Endothelial cell of umbilical vein (primary cell): ENCODE measurements around the gene OPTC. TPM values are rescaled to one million over a fixed set of nuclear protein-coding genes. Genes with fewer than 3 reads are reported as not detected.

Experiments used
- BruUV-seq: library from RNA; stranded (reverse); fragments of 400-500 nt; replicated peaks from 2 replicates; lab custom pipeline; 2021; lab: Mats Ljungman, UMichigan
- CTCF ChIA-PET: fragments of 300-600, 350-600 bp; sonication (Branson Sonifier 250); formaldehyde crosslinking; loops from one replicate; lab custom pipeline; 2021; ENCODE audit warnings: antibody characterized with exemption, inconsistent platforms; lab: Charles Lee
- POLR2A ChIA-PET: fragments of 300-600, 350-600 bp; sonication (Branson Sonifier 250); formaldehyde crosslinking; loops from one replicate; lab custom pipeline; 2021; ENCODE audit warnings: antibody characterized with exemption, inconsistent platforms; lab: Charles Lee
- DNase-seq: peaks from one replicate; pipeline ENCODE4 v3.0.0-alpha.2; 2011; ENCODE audit warnings: low read depth, low spot score
- FAIRE-seq: peaks from 2 replicates; lab custom pipeline; 2011; peaks lifted over from hg19 to GRCh38; lab: Jason Lieb, UNC
- H2AFZ ChIP-seq: 2 replicates; pipeline ENCODE4 v1.6.0; 2012; ENCODE audit warnings: low read depth, low read length, control low read depth, inconsistent platforms
- H3K27ac ChIP-seq: 2 replicates; pipeline ENCODE4 v1.5.1; 2011; ENCODE audit warnings: low read depth, mild to moderate bottlenecking, control low read depth, low read length, moderate library complexity; ENCODE audit not compliant: insufficient read depth
- H3K27me3 ChIP-seq, 2 experiments: 2 replicates each; pipeline versions ENCODE4 v1.6.0 to v1.6.1; 2011; ENCODE audit warnings: low read length in 2 of 2, mixed read lengths in 1 of 2; ENCODE audit not compliant: control insufficient read depth in 2 of 2, insufficient read depth in 2 of 2
- H3K36me3 ChIP-seq, 2 experiments: 2 replicates in 1 of 2; 3 replicates in 1 of 2; pipeline ENCODE4 v1.5.1; 2011; ENCODE audit warnings: low read length in 2 of 2, mild to moderate bottlenecking in 1 of 2, moderate library complexity in 1 of 2; ENCODE audit not compliant: control insufficient read depth in 2 of 2, insufficient read depth in 2 of 2; ENCODE audit errors: extremely low read depth in 1 of 2
- H3K4me1 ChIP-seq: 3 replicates; pipeline ENCODE4 v1.5.1; 2011; ENCODE audit warnings: mild to moderate bottlenecking, low read length; ENCODE audit not compliant: control insufficient read depth, insufficient read depth; ENCODE audit errors: extremely low read depth
- H3K4me2 ChIP-seq: 2 replicates; pipeline ENCODE4 v1.6.1; 2011; ENCODE audit warnings: low read length, control low read depth, mixed read lengths; ENCODE audit not compliant: insufficient read depth
- H3K4me3 ChIP-seq, 3 experiments: fragments of 200-600 bp in 1 of 3; sonication (generic), shearing (Covaris generic) in 1 of 3; replicated peaks in 1 of 3; 2 replicates each; pipeline ENCODE4 v1.5.1; 2011 to 2016; ENCODE audit warnings: control low read depth in 3 of 3, low read length in 3 of 3, mild to moderate bottlenecking in 2 of 3, inconsistent platforms in 1 of 3, low read depth in 1 of 3, moderate library complexity in 1 of 3; ENCODE audit not compliant: insufficient read depth in 1 of 3
- H3K79me2 ChIP-seq: 2 replicates; pipeline ENCODE4 v1.6.0; 2012; ENCODE audit warnings: low read length, inconsistent platforms; ENCODE audit not compliant: control insufficient read depth, insufficient read depth
- H3K9ac ChIP-seq: replicated peaks from 2 replicates; pipeline ENCODE3; 2011; ENCODE audit warnings: low read length, control low read depth; ENCODE audit not compliant: insufficient read depth; ENCODE audit errors: extremely low read depth
- H3K9me1 ChIP-seq: replicated peaks from 3 replicates; pipeline ENCODE4 v1.6.0; 2011; ENCODE audit warnings: mild to moderate bottlenecking, low read length; ENCODE audit not compliant: control insufficient read depth, insufficient read depth; ENCODE audit errors: extremely low read depth
- H3K9me3 ChIP-seq: replicated peaks from 2 replicates; pipeline ENCODE4 v1.5.1; 2012; ENCODE audit warnings: low read length, inconsistent platforms; ENCODE audit not compliant: control insufficient read depth, insufficient read depth
- H4K20me1 ChIP-seq: replicated peaks from 2 replicates; pipeline ENCODE3; 2011; ENCODE audit warnings: mild to moderate bottlenecking, low read length; ENCODE audit not compliant: control insufficient read depth, insufficient read depth; ENCODE audit errors: extremely low read depth
- EZH2 ChIP-seq: IDR thresholded peaks from 2 replicates; pipeline ENCODE4 v1.6.1; 2012; ENCODE audit warnings: borderline replicate concordance, low read depth, mild to moderate bottlenecking, moderate library complexity, low read length, inconsistent platforms; ENCODE audit not compliant: severe bottlenecking
- FOS ChIP-seq: IDR thresholded peaks from 2 replicates; pipeline ENCODE4 v1.6.1; 2011; ENCODE audit warnings: mild to moderate bottlenecking, low read length, moderate library complexity, borderline replicate concordance; ENCODE audit not compliant: insufficient read depth
- GATA2 ChIP-seq: IDR thresholded peaks from 2 replicates; pipeline ENCODE4 v1.7.0; 2011; ENCODE audit warnings: low read depth, mild to moderate bottlenecking, moderate library complexity, mixed read lengths, low read length; ENCODE audit not compliant: insufficient read length, insufficient read depth
- JUN ChIP-seq: IDR thresholded peaks from 2 replicates; pipeline ENCODE4 v1.6.1; 2011; ENCODE audit warnings: borderline replicate concordance, low read depth; ENCODE audit not compliant: insufficient read length, insufficient read depth
- MYC ChIP-seq: IDR thresholded peaks from one replicate; pipeline ENCODE4 v1.6.1; 2011; ENCODE audit warnings: mild to moderate bottlenecking, low read depth, low read length
- POLR2A ChIP-seq: IDR thresholded peaks from 2 replicates; pipeline ENCODE4 v1.6.1; 2012; ENCODE audit warnings: low read depth, mild to moderate bottlenecking, control low read depth, low read length
- POLR2AphosphoS5 ChIP-seq: IDR thresholded peaks from 2 replicates; pipeline ENCODE4 v1.6.1; 2012; ENCODE audit warnings: low read depth, mild to moderate bottlenecking, control low read depth, low read length, moderate library complexity; ENCODE audit not compliant: insufficient read depth
- dilution Hi-C: fragments of 300-500 bp; cut with MboI; formaldehyde crosslinking; loops from one replicate; pipeline ENCODE4 v1.15.0; 2019; ENCODE audit warnings: low sequenced_read_pairs; ENCODE audit not compliant: extremely low pct_ligation_motif_present
- intact Hi-C: fragments of 100-400 bp; cut with micrococcal nuclease; formaldehyde crosslinking; loops from one replicate; pipeline ENCODE4 v1.10.0; 2022
- polyA plus RNA-seq, 4 experiments: library from polyadenylated mRNA; depleted of rRNA in 3 of 4; stranded (reverse) in 3 of 4; unstranded in 1 of 4; fragments of >200 nt; gene quantifications; 2 replicates each; pipeline versions ENCODE4 v1.2.1 to v1.2.3, GENCODE V29; 2011 to 2012; ENCODE audit warnings: missing spikeins in 1 of 4
- total RNA-seq: library from RNA; stranded (reverse); gene quantifications from 2 replicates; pipeline ENCODE4 v1.2.3, GENCODE V29; 2021
- TF ChIP-seq, protein P1 (sequence below): IDR thresholded peaks from 2 replicates; pipeline ENCODE4 v1.6.1; 2011; ENCODE audit not compliant: insufficient read depth, insufficient read length
- TF ChIP-seq, protein P2 (sequence below), 2 donors: IDR thresholded peaks; 1 replicate in 1 of 2; 2 replicates in 1 of 2; pipeline ENCODE4 v1.5.1; 2011; ENCODE audit warnings: low read length in 2 of 2, mild to moderate bottlenecking in 2 of 2, moderate library complexity in 2 of 2, control low read depth in 1 of 2, inconsistent platforms in 1 of 2, low read depth in 1 of 2; ENCODE audit not compliant: insufficient read depth in 1 of 2; ENCODE audit errors: extremely low read depth in 1 of 2

OPTC gene
- total and polyA plus RNA-seq, 2 donors (not counting 3 experiments of a cell fraction or from before 2014, with no cell fraction given) = not detected

DNA sequence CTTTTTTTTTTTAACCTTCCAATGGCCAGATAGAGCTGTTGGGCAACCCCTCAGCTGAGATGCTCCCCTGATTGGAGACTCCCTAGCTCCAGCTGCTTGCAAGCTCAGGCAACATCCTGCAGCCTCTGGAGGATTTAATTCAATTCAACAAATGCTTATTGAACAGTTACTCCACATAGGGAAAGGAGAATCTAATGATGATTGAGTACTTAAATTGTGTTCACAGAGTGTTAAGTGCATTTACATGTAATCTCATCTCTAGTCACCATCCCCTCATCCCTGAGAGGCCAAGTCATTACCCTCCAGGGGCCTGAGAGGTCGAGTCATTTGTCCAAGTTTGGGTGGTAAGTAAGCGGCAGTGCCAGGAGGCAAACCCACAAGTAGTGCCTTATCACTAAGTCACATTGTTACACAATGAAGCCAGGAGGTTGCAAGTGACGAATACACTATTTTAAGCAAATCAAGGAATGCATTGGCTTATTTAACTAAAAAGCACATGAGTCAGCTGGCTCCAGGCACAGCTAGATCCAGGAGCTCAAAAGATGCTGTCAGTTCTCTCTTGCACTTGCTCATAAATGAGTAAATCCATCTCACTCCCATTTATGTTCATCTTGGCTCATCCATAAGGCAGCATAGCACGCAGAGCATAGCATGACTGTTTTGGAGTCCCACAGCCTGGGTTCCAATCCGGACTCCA, 64.3 kb downstream of the OPTC start:
- POLR2A ChIA-PET = no interaction called here
- no peak overlapping the region for H3K4me3 ChIP-seq
- H3K36me3 ChIP-seq = no peaks in the 10 kb centered on the region
- no peaks in the 10 kb centered on the region for H3K79me2 ChIP-seq
- CTCF ChIA-PET = interaction anchor here (0.8 to 1.5 kb wide), 6 partner anchors 10 to 143 kb away, joined by 3 to 5 read pairs (median 3); no protein-coding TSS in a partner anchor
- H3K4me2 ChIP-seq = no peak overlapping the region
- H3K9me1 ChIP-seq = no peaks in the 10 kb centered on the region
- H4K20me1 ChIP-seq = no peaks in the 10 kb centered on the region
- peak; percentile 84 for FAIRE-seq
- no peaks in the 10 kb centered on the region for H3K9me3 ChIP-seq
- TF ChIP-seq MYC (no peak), EZH2 (no peak), POLR2AphosphoS5 (no peak), POLR2A (no peak), JUN (peak; percentile 45), FOS (peak; percentile 79), GATA2 (peak; percentile 89)
- TF ChIP-seq, protein P1, sequence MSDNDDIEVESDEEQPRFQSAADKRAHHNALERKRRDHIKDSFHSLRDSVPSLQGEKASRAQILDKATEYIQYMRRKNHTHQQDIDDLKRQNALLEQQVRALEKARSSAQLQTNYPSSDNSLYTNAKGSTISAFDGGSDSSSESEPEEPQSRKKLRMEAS = no peak
- TF ChIP-seq, protein P2, sequence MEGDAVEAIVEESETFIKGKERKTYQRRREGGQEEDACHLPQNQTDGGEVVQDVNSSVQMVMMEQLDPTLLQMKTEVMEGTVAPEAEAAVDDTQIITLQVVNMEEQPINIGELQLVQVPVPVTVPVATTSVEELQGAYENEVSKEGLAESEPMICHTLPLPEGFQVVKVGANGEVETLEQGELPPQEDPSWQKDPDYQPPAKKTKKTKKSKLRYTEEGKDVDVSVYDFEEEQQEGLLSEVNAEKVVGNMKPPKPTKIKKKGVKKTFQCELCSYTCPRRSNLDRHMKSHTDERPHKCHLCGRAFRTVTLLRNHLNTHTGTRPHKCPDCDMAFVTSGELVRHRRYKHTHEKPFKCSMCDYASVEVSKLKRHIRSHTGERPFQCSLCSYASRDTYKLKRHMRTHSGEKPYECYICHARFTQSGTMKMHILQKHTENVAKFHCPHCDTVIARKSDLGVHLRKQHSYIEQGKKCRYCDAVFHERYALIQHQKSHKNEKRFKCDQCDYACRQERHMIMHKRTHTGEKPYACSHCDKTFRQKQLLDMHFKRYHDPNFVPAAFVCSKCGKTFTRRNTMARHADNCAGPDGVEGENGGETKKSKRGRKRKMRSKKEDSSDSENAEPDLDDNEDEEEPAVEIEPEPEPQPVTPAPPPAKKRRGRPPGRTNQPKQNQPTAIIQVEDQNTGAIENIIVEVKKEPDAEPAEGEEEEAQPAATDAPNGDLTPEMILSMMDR (IDR thresholded peaks at IDR 0.05; ENCODE audit: extremely low read depth in 1 of 2, insufficient read depth in 1 of 2, low read depth in 1 of 2, low read length in 2 of 2) = no peak
- no peak overlapping the region for H2AFZ ChIP-seq
- BruUV-seq = no TSS peak
- peak; percentile 32 for DNase-seq
- H3K27ac ChIP-seq = no peak overlapping the region
- dilution Hi-C loops (no loop called here), intact Hi-C loops (no loop called here)
- H3K9ac ChIP-seq = no peak overlapping the region
- peaks cover 0 to 2% of the 10 kb centered on the region in 2 experiments for H3K27me3 ChIP-seq
- H3K4me1 ChIP-seq = peaks cover 5% of the 10 kb centered on the region

Other genes with a start within 250 kb of the OPTC start
- gene BTG2, start 188.6 kb upstream of the OPTC start, total RNA-seq = 40.3 and 50.1 TPM in 2 replicates
- gene BTG2, start 188.6 kb upstream of the OPTC start, polyA plus RNA-seq = 35.6 and 59.0 TPM in 2 replicates
- 0.11 TPM in 1 of 2 replicates, not detected in the other for gene FMOD, start 143.0 kb upstream of the OPTC start, total RNA-seq
- 0.10 and 0.12 TPM in 2 replicates for gene FMOD, start 143.0 kb upstream of the OPTC start, polyA plus RNA-seq
- not detected in 2 replicates for gene PRELP, start 18.3 kb upstream of the OPTC start, total RNA-seq
- 0.01 TPM in 1 of 2 replicates, not detected in the other for gene PRELP, start 18.3 kb upstream of the OPTC start, polyA plus RNA-seq
- gene ATP2B4, start 132.7 kb downstream of the OPTC start, total RNA-seq = 45.7 and 59.7 TPM in 2 replicates
- gene ATP2B4, start 132.7 kb downstream of the OPTC start, polyA plus RNA-seq = 31.2 and 31.7 TPM in 2 replicates